T-helper 2 cell treated with Interferon-gamma antibody and Interleukin-4, amounts not matched to agents 5 μg/mL and 100 μg/mL, for 36 hours (primary cell): ENCODE measurements around the gene SLC13A3.

Experiments
- DNase-seq: peaks from one replicate; pipeline ENCODE4 v3.0.0; 2021; ENCODE audit warnings: low spot score
- H3K27ac Mint-ChIP-seq: one replicate; pipeline ENCODE4 v1.8.0; 2021; ENCODE audit warnings: mild to moderate bottlenecking, mixed read lengths
- H3K27me3 Mint-ChIP-seq: one replicate; pipeline ENCODE4 v1.8.0; 2021; ENCODE audit warnings: low read depth, mixed read lengths
- H3K36me3 Mint-ChIP-seq: one replicate; pipeline ENCODE4 v1.8.0; 2021; ENCODE audit warnings: low read depth, mixed read lengths
- H3K4me1 Mint-ChIP-seq: one replicate; pipeline ENCODE4 v1.8.0; 2021; ENCODE audit warnings: low read depth, mixed read lengths
- H3K4me3 Mint-ChIP-seq: one replicate; pipeline ENCODE4 v1.8.0; 2022; ENCODE audit warnings: mild to moderate bottlenecking, moderate library complexity, mixed read lengths
- H3K9me3 Mint-ChIP-seq: one replicate; pipeline ENCODE4 v1.8.0; 2021; ENCODE audit warnings: mixed read lengths

SLC13A3 gene

GRCh38 chr20:46673394-46674252, 22.4 kb upstream of the SLC13A3 start:
- no peak overlapping the region for H3K27ac Mint-ChIP-seq
- no peak overlapping the region for H3K4me3 Mint-ChIP-seq
- peaks cover 13% of the 10 kb centered on the region for H3K9me3 Mint-ChIP-seq
- no peaks in the 10 kb centered on the region for H3K4me1 Mint-ChIP-seq
- no peaks in the 10 kb centered on the region for H3K27me3 Mint-ChIP-seq
- DNase-seq: no peak
- no peaks in the 10 kb centered on the region for H3K36me3 Mint-ChIP-seq

GRCh38 chr20:46672543-46673148, 21.4 kb upstream of the SLC13A3 start:
- Mint-ChIP-seq H3K27ac (no peak overlapping the region), H3K27me3 (no peaks in the 10 kb centered on the region), H3K36me3 (no peaks in the 10 kb centered on the region), H3K4me1 (no peaks in the 10 kb centered on the region), H3K4me3 (no peak overlapping the region), H3K9me3 (peaks cover 13% of the 10 kb centered on the region)
- no peak for DNase-seq

- Mint-ChIP-seq H3K36me3 (no peaks in the 10 kb centered on the region), H3K4me1 (no peaks in the 10 kb centered on the region), H3K27ac (no peak overlapping the region), H3K9me3 (peaks cover 13% of the 10 kb centered on the region), H3K4me3 (no peak overlapping the region), H3K27me3 (no peaks in the 10 kb centered on the region)
- DNase-seq: no peak
Measured at GRCh38 chr20:46671866-46672542, 20.7 kb upstream of the SLC13A3 start.

- Mint-ChIP-seq H3K27me3 (no peaks in the 10 kb centered on the region), H3K36me3 (no peaks in the 10 kb centered on the region), H3K4me1 (no peaks in the 10 kb centered on the region), H3K4me3 (no peak overlapping the region), H3K27ac (no peak overlapping the region), H3K9me3 (peaks cover 13% of the 10 kb centered on the region)
- no peak for DNase-seq
Measured at GRCh38 chr20:46670585-46671584, 19.6 kb upstream of the SLC13A3 start.

DNA sequence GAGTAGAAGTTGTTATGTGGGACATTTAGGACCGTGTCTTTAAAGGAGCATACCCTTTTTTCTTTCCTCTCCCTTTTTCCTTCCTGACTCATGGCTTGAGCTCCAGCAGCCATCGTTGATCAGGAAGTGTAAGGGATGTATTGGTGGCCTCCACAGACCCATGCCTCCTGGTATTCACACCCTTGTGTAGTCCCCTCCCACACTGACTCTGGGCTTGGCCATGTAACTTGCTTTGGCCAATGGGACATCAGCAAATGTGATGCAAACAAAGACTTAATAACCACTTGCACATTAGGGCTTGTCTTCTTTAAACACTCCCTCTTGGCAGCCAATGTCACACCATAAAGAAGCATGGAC, 18.9 kb upstream of the SLC13A3 start:
- no peak for DNase-seq
- H3K4me1 Mint-ChIP-seq: no peaks in the 10 kb centered on the region
- H3K27me3 Mint-ChIP-seq: no peaks in the 10 kb centered on the region
- H3K9me3 Mint-ChIP-seq: peaks cover 13% of the 10 kb centered on the region
- no peak overlapping the region for H3K27ac Mint-ChIP-seq
- no peaks in the 10 kb centered on the region for H3K36me3 Mint-ChIP-seq
- H3K4me3 Mint-ChIP-seq: no peak overlapping the region

- Mint-ChIP-seq H3K27ac (no peak overlapping the region), H3K27me3 (no peaks in the 10 kb centered on the region), H3K9me3 (peaks cover 13% of the 10 kb centered on the region), H3K4me1 (no peaks in the 10 kb centered on the region), H3K4me3 (no peak overlapping the region), H3K36me3 (no peaks in the 10 kb centered on the region)
- no peak for DNase-seq
Measured at GRCh38 chr20:46666818-46667515, 15.7 kb upstream of the SLC13A3 start.

DNA sequence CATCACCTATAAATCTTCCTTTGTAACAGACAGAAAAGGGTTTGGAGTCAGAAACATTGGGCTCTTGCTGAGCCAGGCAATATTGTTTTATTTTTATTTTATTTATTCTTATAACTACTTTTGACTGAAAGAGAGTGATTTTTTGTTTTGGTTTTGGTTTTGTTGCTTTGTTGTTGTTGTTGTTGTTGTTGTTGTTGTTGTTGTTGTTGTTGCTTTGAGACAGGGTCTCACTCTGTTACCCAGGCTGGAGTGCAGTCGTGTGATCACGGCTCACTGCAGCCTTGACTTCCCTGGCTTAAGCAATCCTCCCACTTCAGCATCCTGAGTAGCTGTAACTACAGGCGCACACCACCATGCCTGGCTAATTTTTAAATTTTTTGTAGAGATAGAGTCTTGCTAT, 15.0 kb upstream of the SLC13A3 start:
- no peak overlapping the region for H3K27ac Mint-ChIP-seq
- DNase-seq: no peak
- H3K4me3 Mint-ChIP-seq: no peak overlapping the region
- H3K27me3 Mint-ChIP-seq: no peaks in the 10 kb centered on the region
- H3K36me3 Mint-ChIP-seq: no peaks in the 10 kb centered on the region
- H3K9me3 Mint-ChIP-seq: peaks cover 13% of the 10 kb centered on the region
- H3K4me1 Mint-ChIP-seq: no peaks in the 10 kb centered on the region

- Mint-ChIP-seq H3K4me1 (no peaks in the 10 kb centered on the region), H3K4me3 (no peak overlapping the region), H3K36me3 (no peaks in the 10 kb centered on the region), H3K9me3 (peaks cover 10% of the 10 kb centered on the region), H3K27ac (no peak overlapping the region), H3K27me3 (peaks cover 1% of the 10 kb centered on the region)
- DNase-seq: no peak
Measured at GRCh38 chr20:46665602-46666001, 14.3 kb upstream of the SLC13A3 start.

- Mint-ChIP-seq H3K27me3 (peaks cover 5% of the 10 kb centered on the region), H3K36me3 (no peaks in the 10 kb centered on the region), H3K4me1 (no peaks in the 10 kb centered on the region), H3K27ac (no peak overlapping the region), H3K4me3 (no peak overlapping the region), H3K9me3 (peaks cover 5% of the 10 kb centered on the region)
- DNase-seq: no peak
Measured at GRCh38 chr20:46663531-46663930, 12.3 kb upstream of the SLC13A3 start.

- no peak overlapping the region for H3K4me3 Mint-ChIP-seq
- no peak overlapping the region for H3K27ac Mint-ChIP-seq
- DNase-seq: no peak
- H3K36me3 Mint-ChIP-seq: no peaks in the 10 kb centered on the region
- H3K4me1 Mint-ChIP-seq: no peaks in the 10 kb centered on the region
- peaks cover 5% of the 10 kb centered on the region for H3K9me3 Mint-ChIP-seq
- H3K27me3 Mint-ChIP-seq: peaks cover 5% of the 10 kb centered on the region
Measured at GRCh38 chr20:46661659-46662058, 10.4 kb upstream of the SLC13A3 start.

DNA sequence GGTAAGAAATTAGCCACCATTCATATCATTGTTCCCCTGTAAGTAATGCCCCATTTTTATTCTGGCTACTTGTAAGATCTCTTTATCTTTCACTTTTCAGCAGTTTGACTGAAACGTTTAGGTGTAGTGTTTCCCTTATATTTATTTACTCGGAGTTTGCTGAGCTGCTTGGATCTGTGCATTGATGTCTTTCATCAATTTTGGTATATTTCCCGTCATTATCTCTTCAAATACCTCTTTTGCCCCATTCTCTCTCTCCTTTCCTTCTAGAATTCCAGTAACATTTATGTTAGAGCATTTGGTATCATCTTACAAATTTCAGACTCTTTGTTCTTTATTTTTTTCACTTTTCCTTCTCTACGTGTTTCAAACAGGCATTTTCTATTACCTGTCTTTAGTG, 9.2 kb upstream of the SLC13A3 start:
- H3K4me1 Mint-ChIP-seq: no peaks in the 10 kb centered on the region
- H3K27ac Mint-ChIP-seq: no peak overlapping the region
- peaks cover 5% of the 10 kb centered on the region for H3K27me3 Mint-ChIP-seq
- H3K4me3 Mint-ChIP-seq: no peak overlapping the region
- no peak for DNase-seq
- peaks cover 5% of the 10 kb centered on the region for H3K9me3 Mint-ChIP-seq
- no peaks in the 10 kb centered on the region for H3K36me3 Mint-ChIP-seq

- Mint-ChIP-seq H3K4me3 (no peak overlapping the region), H3K4me1 (no peaks in the 10 kb centered on the region), H3K9me3 (peaks cover 5% of the 10 kb centered on the region), H3K27ac (no peak overlapping the region), H3K36me3 (no peaks in the 10 kb centered on the region), H3K27me3 (peaks cover 18% of the 10 kb centered on the region)
- DNase-seq: no peak
Measured at GRCh38 chr20:46657618-46658017, 6.4 kb upstream of the SLC13A3 start.

DNA sequence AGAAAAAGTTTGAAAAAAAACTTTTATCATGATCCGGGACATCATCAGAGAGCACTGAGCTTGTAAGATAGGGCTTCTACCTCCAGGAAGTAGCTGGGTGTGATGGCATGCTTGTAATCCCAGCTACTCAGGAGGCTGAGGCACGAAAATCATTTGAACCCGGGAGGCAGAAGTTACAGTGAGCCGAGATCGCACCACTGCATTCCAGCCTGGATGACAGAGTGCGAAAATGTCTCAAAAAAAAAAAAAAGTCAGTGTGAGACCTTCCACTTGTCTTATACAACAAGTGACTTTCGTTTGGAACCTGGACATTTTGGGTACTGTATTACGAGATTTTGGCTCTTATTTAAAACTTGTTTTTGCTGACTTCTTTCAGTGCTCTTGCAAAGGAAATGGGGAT, 5.9 kb upstream of the SLC13A3 start:
- Mint-ChIP-seq H3K4me1 (no peaks in the 10 kb centered on the region), H3K27me3 (peaks cover 21% of the 10 kb centered on the region), H3K9me3 (peaks cover 5% of the 10 kb centered on the region), H3K4me3 (no peak overlapping the region), H3K36me3 (no peaks in the 10 kb centered on the region), H3K27ac (no peak overlapping the region)
- DNase-seq: no peak
